CD4-positive, alpha-beta T cell treated with Interleukin-4 for 1 hour (primary cell): ENCODE results near the gene NTHL1.

ENCODE experiments used
- DNase-seq, 2 donors: peaks; one replicate each; pipeline ENCODE4 v3.0.0-alpha.2; 2020 to 2022

Gene NTHL1

DNA sequence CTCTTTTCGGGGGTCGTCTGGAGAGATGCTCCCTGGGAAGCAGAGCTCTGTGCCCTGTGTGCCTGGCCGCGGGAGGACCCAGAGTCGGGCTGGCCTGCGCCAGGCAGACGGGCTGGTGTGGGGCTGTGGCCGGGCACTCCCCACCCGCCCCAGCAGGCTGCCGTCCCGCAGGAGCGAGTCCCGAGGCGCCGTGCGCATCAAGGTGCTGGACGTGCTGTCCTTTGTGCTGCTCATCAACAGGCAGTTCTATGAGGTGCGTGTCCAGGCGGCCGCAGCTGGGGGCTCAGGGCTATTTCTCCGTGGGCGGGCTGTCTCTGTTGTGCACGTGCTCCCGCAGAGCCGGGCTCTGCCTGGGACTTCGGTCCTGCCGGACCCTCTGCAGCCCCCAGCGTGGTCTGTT is 15.2 kb upstream of the NTHL1 start:
- DNase-seq = no peak

DNA sequence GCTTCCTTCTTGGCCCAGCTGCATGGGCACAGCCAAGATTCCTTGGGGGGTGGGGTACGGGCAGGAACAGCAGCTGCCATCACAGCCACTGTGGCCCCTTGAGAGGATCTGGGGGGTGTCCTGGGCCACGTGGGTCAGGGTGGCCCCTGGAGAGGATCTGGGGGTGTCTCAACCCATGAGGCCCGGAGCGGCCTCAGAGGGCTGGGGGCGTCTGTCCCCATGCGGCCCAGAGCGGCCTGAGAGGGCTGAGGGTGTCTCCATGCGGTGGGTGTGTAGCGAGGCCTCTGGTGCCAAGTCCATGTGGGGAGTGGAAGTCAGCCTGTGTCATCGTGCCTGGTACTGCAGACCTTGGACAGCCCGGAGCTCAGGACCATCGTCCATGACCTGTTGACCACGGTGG is 13.9 kb upstream of the NTHL1 start:
- DNase-seq = no peak

DNA sequence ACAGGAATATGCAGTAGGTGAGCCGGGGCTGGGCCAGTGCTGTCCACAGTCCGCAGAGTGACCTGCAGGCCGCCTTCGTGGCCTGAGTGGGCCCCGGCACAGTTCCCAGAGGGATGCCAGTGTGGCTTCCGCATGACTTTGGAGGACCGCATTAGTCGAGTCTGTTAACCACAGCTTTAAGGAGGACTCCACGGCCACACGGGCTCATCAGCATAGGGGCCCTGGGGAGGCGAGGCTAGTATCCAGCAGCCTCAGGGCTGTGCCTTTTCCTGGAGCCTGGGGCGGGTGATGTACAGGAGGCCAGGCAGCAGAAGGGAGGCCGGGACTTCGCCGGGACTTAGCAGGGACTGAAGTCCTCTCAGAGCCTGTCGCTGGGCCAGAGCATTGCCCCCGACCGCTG is 13.4 kb upstream of the NTHL1 start:
- no peak for DNase-seq

DNA sequence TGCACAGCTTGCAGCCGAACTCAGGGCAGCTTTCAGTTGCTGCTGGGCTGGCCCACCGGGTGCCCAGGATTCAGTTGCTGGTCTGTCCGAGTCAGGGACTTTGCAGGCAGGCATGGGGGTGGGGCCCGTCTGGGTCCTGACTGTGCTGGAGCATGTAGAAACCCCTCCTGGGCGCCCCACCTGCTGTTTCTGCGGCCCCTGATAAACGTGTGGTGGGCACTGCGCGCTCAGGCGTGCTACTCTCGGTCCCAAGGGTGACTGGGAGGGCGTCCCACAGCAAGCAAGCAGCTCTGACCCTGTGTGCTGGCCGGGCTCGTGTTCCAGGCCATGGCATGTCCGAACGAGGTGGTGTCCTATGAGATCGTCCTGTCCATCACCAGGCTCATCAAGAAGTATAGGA is 12.7 kb upstream of the NTHL1 start:
- no peak for DNase-seq

DNA sequence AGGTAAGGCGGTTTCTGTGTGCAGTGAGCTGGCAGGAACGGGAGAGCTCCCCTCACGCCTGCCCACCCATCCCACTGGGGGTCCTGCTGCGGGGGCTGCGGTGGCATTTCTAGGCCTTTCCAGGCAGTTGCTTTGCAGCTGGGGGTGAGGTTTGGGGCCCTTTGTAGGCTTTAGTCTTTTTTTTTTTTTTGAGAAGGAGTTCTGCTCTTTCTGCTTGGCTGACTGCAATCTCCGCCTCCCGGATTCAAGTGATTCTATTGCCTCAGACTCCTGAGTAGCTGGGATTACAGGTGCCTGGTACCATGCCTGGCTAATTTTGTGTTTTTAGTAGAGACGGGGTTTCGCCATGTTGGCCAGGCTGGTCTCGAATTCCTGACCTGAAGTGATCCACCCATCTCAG is 11.2 kb upstream of the NTHL1 start:
- DNase-seq = no peak

DNA sequence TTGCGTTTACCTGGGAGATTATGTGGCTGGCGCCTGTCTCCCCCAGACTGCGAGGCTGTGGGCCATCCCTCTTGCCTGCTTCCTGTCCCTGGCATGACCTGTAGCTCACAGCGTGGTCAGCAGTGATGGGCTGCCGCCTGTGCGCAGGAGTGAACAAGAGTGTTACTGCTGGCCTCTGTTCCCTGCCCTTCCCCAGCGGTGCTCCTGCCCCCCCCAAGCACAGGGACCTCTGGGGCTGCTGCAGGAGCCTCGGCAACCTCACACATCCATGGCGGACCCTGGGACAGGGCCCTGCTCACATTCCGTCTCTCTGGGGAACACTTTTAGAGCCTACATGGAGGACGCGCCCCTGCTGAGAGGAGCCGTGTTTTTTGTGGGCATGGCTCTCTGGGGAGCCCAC is 10.8 kb upstream of the NTHL1 start:
- no peak for DNase-seq

DNA sequence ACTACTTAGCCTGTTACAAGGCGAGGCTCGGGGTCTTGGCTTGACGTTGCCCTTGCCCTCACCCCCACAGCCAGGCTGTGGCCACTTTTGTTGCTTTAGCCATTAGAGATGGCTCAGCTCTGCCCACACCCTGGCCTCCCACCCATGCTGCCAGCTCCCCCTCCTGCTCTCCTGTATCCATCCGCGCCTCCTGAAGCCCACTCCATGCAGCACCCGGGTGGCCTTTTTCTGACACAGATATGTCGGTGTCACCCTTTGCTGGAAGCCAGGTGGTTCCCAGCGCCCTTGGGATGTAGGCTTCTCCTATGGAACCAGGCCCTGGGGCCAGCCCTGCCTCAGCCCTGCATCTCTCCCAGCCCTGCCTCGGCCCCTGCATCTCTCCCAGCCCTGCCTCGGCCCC is 9.8 kb upstream of the NTHL1 start:
- DNase-seq = no peak

DNA sequence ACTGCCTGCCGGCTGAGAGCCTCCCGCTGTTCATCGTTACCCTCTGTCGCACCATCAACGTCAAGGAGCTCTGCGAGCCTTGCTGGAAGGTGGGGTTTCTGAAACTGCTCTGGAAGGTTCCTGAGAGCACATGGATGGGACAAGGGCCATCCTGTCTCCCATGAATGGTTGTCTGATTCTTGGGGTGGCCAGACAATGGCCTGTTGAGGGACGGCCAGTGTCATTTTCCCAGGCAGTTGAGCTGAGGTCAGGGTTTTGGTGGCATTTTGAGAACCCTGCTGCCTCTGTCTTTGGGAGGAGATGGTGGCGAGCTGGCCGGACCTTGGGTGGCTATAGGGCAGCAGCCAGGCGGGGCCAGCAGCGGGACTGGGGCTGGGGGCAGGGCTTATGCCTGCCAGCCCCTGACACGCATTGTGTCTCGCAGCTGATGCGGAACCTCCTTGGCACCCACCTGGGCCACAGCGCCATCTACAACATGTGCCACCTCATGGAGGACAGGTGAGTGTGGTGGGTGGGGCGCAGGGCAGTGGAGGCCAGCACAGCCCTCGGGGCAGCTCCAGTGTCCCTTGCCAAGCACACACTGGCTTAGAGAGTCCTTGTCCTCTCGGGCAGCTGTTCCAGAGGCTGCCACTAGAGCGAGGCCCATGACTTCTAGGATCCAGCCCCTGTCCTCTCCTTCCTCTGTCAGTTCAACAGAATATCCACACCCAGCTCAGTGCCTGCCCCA is 9.2 kb upstream of the NTHL1 start:
- no peak for DNase-seq

DNA sequence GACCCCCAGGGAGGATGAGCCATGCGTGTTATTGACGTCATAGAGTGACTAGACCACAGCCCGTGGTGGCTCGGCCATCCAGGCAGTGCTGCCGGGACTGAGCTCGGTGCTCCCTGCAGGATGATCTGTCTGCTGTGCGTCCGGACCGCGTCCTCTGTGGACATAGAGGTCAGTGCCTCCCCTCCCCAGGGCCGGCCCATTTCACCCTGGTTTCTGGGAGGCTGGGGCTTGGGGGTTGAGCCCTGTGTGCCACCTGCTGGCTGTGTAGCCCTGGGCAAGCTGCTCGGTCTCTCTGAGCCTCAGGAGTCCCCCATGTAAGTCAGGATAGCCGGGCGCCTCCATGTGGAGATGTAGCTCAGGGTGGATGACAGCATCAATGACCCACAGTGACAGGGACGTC is 8.4 kb upstream of the NTHL1 start:
- DNase-seq = no peak

DNA sequence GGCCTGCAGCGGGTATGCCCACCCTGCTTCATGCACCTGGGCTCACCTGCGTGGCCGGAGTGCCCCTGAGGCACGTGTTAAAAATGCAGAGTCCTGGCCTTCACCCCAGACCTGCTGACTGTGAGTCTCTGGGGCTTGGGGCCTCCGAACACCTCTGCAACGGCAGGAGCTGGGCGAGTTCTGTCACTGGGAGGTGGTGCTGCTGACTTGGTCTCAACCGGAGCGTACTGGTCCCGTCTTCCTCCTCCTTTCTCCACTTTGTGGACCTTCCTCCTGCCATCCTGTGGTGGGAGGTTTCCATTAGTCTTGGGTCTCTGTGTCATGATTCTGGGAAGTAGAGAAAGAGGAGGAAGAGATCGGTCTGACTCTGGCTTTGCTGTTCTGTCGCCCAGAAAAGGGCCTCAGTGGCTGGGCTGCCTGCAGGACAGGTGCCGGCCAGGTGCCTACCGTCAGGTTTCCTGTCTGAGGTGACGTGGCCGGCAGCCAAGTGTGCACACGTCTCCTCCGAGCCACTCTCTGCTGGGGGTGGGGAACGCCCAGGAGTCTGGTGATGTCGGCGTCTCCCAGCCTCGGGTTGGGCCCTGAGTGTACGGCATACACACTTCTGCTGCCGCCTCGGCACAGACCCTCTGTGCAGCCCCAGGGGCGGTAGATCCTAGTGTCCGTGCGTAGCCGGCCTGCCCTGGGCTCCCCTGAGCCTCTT is 7.1 kb upstream of the NTHL1 start:
- DNase-seq = no peak

DNA sequence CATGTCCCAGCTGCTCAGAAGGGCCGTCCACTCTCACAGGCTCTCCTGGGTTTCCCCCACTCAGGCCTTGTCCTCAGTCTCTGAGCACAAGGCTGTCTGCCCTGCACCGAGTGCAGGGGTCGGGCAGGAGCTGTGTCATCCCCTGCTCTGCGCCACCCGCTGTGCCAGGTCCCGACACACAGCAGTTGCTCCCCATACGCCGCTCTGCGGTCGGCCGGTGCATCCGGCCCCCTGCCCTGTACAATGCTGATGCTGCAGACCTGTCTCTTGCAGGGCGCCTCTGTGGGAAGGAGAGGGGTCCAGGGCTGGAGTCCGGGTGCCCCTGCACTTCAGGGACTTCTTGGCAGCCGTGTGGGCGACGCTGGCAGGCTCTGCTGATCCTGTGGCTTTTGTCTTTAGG is 6.3 kb upstream of the NTHL1 start:
- DNase-seq = no peak

DNA sequence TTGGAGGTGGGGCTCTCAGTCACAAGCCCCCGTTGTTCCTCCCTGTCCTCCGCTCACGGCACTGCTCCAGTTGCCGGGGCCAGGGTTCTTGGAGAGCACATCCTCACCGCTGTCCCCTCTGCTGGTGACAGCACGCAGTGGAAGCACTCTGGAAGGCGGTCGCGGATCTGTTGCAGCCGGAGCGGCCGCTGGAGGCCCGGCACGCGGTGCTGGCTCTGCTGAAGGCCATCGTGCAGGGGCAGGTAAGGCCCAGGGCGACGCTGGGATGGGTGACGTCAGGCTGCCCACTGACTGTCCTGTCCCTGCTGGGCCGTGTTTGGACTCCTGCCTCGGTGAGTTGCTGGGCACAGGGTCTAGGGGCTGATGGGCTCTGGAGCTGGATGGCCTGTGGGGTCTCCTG is 5.6 kb upstream of the NTHL1 start:
- DNase-seq = no peak

DNA sequence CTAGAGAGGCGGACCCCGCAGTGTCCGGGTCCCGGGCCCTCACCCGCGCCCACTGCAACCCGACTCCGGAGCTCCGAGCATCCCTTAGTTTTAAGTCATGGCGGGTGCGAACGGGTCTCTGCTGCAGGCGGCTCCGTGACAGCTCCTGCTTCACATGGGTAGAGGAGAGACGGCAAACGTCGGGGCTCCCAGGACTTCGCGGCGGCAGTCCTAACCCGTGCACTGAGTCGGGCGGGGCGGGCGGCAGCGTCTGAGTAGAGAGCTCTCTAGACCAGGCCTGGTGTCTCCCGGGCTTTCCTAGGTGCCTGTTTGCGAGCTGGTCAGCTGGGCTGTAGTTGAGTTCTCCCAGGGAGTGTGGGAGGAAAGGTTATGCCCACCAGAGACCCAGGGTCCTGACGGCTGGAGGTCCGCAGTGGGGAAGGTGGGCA is 496 bp upstream of the NTHL1 start:
- DNase-seq = no peak

DNA sequence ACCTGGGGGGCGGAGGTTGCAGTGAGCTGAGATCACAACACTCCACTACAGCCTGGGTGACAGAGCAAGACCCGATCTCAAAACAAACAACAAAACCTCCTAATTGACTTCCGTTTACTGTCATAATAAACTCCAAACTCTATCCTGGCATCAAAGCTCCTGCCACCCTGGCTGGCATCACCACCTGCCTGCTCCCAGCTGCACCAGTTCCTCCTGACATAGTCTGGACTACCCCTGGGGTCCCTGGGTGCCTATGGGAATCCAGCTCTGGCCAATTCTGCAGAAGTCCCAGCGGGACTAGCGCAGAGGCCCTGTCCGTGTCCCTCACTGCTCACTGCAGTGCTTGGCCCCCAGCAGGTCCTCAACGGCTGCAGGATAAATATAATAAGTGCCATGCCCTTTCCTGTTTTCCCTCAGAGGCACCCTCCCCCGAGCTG is 723 bp downstream of the NTHL1 start:
- DNase-seq = no peak

DNA sequence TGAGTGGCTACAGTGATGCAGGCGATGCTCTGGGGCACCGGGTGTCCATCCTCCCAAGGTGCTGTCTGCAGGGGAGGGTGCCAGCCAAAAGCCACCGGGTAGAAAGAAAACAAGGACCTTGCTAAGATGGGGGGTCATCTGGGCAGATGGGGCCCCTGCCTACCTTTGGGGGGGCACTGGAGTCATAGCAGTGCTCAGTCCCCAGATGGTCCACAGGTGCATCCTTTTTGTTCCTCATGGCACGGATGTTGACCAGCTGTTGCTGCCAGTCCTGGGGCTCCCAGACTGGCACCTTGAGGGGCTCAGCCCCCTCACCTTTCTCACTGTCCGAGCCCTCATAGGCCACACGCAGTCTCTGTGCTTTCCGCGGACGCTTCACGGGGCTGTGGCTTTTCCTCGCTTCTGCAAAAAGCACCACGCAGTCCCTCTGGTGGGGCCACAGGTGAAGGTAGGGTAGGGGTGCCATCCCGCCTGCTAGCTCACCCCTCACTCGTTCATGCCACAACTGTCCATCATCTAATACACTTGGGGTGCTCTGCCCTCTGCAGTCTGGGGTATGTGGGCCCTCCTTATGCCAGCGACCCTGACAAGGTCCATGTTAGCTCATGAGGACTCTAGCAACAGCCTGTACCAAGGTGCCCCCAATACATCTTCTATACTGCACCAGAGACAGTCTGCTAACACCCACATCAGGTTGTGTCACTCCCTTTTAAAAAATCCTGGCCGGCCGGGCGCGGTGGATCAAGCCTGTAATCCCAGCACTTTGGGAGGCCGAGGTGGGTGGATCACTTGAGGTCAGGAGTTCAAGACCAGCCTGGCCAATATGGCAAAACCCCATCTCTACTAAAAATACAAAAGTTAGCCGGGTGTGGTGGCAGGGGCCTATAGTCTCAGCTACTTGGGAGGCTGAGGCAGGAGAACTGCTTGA is 1.4 kb downstream of the NTHL1 start:
- DNase-seq = no peak

DNA sequence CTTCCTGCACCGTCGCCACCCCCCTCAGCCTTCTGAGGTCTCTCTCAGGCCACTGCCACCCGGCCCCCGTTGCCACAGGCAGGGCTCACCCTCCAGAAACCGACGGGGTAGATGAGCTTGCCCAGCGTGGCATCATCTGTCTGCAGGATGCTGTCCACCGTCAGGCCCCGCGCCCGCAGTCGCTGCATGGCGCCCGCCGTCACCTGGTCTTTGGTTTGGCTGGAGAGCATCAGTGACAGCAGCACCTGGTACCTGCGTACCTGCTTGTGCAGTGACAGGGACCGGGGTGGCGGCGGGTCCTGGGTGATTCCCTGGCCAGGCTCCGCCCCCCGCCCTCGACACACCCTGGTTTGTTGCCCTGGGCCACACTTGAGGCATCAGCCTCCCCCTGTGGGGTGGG is 3.1 kb downstream of the NTHL1 start:
- no peak for DNase-seq

DNA sequence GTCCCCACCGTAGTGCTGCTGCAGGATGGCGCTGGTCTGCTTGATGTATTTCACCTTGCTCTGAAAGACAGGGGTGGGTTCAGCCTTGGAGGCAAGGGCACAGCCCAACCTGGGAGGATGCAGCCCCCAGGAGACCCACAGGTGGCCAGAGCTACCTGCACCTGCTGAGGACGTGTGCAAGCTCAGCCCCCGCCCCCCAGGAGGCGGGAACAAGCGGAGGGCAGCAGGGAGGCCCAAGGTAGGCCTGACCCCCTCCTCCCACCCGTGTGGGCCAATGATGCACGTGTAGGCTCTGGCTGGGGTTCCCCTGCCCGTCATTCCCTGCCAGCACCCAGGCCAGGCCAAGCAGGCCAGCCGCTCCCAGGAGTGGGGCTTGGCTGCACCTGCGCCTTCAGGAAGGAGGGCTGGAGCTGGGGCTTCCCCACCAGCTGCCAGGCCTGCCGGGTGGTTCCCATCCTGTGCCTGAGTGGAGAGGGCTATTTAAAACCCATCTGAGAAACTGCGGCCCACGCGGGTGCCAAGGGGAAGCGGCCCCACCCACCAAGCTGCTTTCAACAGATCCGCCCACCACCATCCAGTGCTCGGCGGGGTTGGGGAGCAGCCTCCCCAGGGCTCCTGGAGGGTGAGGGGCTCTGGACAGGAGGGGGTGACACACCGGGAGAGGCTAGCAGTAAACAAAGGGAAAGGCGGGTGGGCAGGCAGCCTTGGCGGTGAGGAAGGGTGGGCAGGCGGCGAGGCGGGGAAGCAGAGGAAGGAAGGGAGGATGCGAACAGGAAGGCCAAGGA is 3.8 kb downstream of the NTHL1 start:
- DNase-seq = no peak

DNA sequence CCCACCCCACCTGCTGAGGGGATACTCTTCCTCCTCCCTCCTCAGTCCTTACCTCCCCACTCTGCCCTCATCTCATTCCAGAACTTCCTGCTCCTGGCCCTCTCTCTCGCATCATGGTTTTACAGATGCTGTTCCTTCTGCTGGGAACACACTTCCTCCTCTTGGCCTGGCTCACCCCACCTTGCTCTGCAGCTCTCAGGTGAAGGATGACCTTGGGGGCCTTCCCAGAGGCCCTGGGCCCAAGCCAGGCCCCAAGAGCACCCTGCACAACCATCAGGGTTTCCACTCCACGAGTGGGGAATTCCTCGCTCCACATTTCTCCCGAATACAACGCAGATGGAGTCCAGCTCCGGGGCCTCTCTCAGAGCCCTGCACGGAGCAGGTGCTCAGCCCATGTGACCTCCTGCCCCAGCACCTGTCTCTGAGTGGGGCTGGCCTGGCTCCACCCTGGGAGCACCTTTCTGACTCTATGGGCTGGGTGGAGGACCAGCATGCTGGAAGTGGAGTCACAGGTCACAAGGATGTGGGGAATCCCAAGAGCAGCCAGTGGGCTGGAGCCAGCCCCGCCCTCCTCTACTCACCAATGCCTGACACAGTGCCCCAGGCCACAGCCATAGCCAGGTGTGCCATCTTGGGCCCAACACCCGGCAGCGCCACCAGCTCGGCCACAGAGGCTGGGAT is 4.5 kb downstream of the NTHL1 start:
- no peak for DNase-seq

DNA sequence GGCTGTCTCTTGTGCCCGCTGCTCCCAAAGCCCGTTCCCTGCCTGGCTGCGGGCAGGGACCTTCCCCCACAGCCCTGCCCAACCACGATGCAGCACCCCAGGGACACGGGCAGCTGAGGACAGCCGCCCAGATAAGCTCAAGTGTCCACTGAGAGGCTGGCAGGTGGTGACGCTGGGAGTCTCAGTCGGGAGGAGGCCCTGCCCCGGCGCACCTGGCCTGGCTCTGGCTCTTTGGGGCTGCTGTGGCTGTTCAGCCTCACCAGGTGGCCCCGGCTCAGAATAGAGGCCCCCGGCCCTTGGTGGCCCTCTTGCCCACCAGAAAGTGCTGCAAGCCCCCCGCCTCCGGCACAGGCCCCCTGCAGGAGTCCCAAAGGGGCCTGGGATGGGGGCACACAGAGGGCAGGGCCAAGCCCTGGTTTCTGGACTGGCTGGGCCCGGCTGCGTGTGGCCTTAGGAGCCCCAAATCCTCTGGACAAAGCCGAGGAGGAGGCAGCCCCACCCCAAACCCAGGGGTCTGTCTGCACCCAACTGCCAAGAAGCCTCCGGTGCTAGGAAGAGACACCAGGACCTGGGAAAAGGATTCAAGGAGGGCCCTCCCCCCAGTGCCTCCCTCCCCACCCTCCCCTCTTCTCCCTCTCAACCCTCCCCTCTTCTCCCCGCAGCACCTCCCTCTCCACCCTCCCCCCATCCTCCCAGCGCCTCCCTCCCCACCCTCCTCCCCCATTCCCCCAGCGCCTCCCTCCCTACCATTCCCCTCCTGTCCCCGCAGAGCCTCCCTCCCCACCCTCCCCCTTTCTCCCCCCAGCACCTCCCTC is 5.3 kb downstream of the NTHL1 start:
- no peak for DNase-seq

DNA sequence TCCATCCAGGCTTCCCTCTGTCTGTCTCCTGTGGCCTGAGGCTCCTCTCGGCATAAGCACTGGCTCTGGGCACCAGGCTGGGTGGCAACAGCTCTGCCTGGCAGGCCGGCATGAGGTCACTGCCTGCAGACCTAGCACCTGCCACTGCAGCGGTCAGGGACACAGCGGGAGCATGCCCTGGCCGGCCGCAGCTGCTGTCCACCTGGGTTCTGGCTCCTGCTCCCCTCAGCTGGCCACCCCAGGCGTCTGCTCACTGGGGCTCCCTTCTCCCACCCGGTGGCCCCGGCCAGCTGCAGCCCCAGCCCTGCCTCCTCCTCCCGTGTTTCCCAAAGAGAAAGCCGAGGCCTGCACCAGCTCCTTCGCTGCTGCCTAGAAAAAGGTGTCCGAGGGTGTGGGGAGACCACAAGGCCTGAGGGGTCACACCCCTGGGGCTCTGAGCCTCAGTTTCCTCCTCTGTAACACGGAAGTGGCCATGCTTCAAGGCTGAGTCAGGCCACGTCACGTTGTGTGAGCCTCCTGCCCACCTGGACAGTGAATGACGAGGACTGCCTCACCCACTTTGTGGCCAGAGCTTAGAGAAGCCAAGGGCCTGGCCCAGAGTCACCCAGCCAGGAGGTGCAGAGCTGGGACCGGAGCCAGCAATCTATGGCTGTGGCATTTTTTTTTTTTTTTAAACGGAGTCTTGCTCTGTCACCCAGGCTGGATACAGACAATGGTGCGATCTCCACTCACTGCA is 6.7 kb downstream of the NTHL1 start:
- no peak for DNase-seq
